Heart left ventricle (tissue), 13 donors: ENCODE results near the gene SMARCA5.

Source experiments
- POLR2A ChIP-seq, 2 donors: fragments of 450-650 bp; IDR thresholded peaks; one replicate each; pipeline ENCODE4 v1.6.1; 2017; ENCODE audit warnings: antibody characterized with exemption in 2 of 2, mild to moderate bottlenecking in 2 of 2, moderate library complexity in 2 of 2
- TF ChIP-seq, protein P1 (sequence below), 12 donors: fragments of 200-600 bp; sonication (generic) in 4 of 12; IDR thresholded peaks; one replicate each; pipeline versions ENCODE4 v1.5.0 to v1.8.0; 2018 to 2022; ENCODE audit warnings: antibody characterized with exemption in 12 of 12, mild to moderate bottlenecking in 5 of 12
- donor health status: ischemic (EF 13 %, LVEDD 7.1; RV severe dilation, severe dysfunction).
- donor health status: DM: no; HTN: yes; CAD: no.
- donor health status: DM: no; HTN: no; CAD: no.
- donor health status: ischemic (EF 25% LVEDD 6.9; RV normal size, moderate dysfunction).
- donor health status: ischemic (EF 25% LVEDD 5.7; RV mildly dilated, moderate dysfunction).
- donor health status: ischemic (EF 35%, LVEDD 5.7; RV mildly dilated, moderate dysfunction).
- donor health status: nonischemic (EF 11% LVEDD 7.7; RV severe dilation, severe dysfunction).
- donor health status: DM: yes; HTN: yes; CAD: no.
- donor health status: PGD.
- donor health status: ischemic (EF 29% LVEDD 5.4; RV normal size, mild dysfunction).
- donor health status: nonischemic (EF 23%, LVEDD 6.1; RV moderate dilation, normal function).

DNA sequence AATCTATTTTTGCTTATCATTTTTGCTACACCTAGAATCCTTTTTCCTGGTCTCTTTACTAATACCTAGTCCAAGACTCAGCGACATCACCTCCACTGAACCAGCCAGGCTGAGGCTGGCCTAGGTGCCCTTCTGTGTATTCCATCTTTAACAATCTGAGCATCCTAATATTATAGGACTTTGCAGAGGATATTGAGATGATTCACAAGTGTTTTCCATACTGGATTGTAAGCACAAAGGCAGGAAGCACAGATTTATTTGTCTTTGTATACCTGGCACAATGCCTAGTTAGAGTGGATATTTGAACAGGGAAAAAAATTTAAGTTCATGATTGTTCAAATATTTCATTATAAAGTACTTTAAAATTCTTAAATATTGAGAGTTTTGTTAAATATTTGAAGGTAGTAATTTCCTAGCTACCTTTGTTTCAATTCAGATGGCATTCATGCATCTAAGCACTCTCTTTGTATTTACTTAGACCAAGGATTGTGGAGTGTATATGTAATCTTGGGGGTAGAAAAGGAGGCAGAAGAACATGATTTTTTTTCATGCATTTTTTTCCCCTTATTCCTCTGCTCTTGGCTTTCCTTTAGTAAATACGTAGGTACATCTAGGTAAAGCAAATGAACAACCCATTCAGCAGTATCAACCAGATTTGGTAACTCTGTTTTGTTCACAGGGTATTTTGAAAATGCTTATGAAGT is 18.4 kb downstream of the SMARCA5 start:
- TF ChIP-seq, protein P1, sequence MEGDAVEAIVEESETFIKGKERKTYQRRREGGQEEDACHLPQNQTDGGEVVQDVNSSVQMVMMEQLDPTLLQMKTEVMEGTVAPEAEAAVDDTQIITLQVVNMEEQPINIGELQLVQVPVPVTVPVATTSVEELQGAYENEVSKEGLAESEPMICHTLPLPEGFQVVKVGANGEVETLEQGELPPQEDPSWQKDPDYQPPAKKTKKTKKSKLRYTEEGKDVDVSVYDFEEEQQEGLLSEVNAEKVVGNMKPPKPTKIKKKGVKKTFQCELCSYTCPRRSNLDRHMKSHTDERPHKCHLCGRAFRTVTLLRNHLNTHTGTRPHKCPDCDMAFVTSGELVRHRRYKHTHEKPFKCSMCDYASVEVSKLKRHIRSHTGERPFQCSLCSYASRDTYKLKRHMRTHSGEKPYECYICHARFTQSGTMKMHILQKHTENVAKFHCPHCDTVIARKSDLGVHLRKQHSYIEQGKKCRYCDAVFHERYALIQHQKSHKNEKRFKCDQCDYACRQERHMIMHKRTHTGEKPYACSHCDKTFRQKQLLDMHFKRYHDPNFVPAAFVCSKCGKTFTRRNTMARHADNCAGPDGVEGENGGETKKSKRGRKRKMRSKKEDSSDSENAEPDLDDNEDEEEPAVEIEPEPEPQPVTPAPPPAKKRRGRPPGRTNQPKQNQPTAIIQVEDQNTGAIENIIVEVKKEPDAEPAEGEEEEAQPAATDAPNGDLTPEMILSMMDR (IDR thresholded peaks at IDR 0.05): peak in 1 of 12 donors; percentile 2
- no peak for TF ChIP-seq POLR2A (IDR thresholded peaks at IDR 0.05)
